ENCODE measurements around the gene CENPX. TPM values are rescaled to one million over a fixed set of nuclear protein-coding genes. Genes with fewer than 3 reads are reported as not detected.

The CENPX gene
- total RNA-seq, 1 donor from 2014 or later = 26.3 TPM

- H3K9me3 ChIP-seq (replicated peaks) = no peaks in the 10 kb centered on the region
- intact Hi-C loops (cut with micrococcal nuclease) = no loop called here
- no peak for DNase-seq
- H3K36me3 ChIP-seq = no peaks in the 10 kb centered on the region
- H3K4me1 ChIP-seq = peaks cover 46% of the 10 kb centered on the region
- no peak overlapping the region for H3K27ac ChIP-seq (replicated peaks)
- no peak overlapping the region for H3K4me3 ChIP-seq
- H3K27me3 ChIP-seq (ENCODE audit: low read depth) = no peaks in the 10 kb centered on the region
- TF ChIP-seq CTCF (IDR thresholded peaks at IDR 0.05; ENCODE audit: borderline replicate concordance) = no peak
Observed at GRCh38 chr17:82024859-82025258, 2.2 kb upstream of the CENPX start.

- Histone ChIP-seq H3K4me3 (peak overlapping the region; percentile 97), H3K4me1 (peaks cover 37% of the 10 kb centered on the region), H3K9me3 (replicated peaks) (no peaks in the 10 kb centered on the region), H3K36me3 (no peaks in the 10 kb centered on the region), H3K27ac (replicated peaks) (peak overlapping the region; percentile 71), H3K27me3 (ENCODE audit: low read depth) (no peaks in the 10 kb centered on the region)
- intact Hi-C loops (cut with micrococcal nuclease) = no loop called here
- TF ChIP-seq CTCF (IDR thresholded peaks at IDR 0.05; ENCODE audit: borderline replicate concordance) = no peak
- DNase-seq = no peak
Observed at GRCh38 chr17:82023447-82024241, 966 bp upstream of the CENPX start.

GRCh38 chr17:82022981-82023446 is 336 bp upstream of the CENPX start, which contains the start of gene LRRC45:
Gene LRRC45 (plus strand): TSS chr17:82023305. CDS start chr17:82023644, 339 bp downstream.
- no peak for TF ChIP-seq CTCF (IDR thresholded peaks at IDR 0.05; ENCODE audit: borderline replicate concordance)
- Histone ChIP-seq H3K9me3 (replicated peaks) (no peaks in the 10 kb centered on the region), H3K27ac (replicated peaks) (peak within 1 kb of the TSS; percentile 79), H3K36me3 (no peaks in the 10 kb centered on the region), H3K27me3 (ENCODE audit: low read depth) (no peaks in the 10 kb centered on the region), H3K4me3 (peak within 1 kb of the TSS; percentile 97), H3K4me1 (peaks cover 37% of the 10 kb centered on the region)
- peak; percentile 100 for DNase-seq
- intact Hi-C loops (cut with micrococcal nuclease) = no loop called here

GRCh38 chr17:82021900-82022309 is 773 bp downstream of the CENPX start:
- H3K36me3 ChIP-seq = no peaks in the 10 kb centered on the region
- H3K27me3 ChIP-seq (ENCODE audit: low read depth) = no peaks in the 10 kb centered on the region
- peaks cover 37% of the 10 kb centered on the region for H3K4me1 ChIP-seq
- peak overlapping the region; percentile 97 for H3K4me3 ChIP-seq
- DNase-seq = no peak
- peak overlapping the region; percentile 79 for H3K27ac ChIP-seq (replicated peaks)
- no peaks in the 10 kb centered on the region for H3K9me3 ChIP-seq (replicated peaks)
- no peak for TF ChIP-seq CTCF (IDR thresholded peaks at IDR 0.05; ENCODE audit: borderline replicate concordance)
- intact Hi-C loops (cut with micrococcal nuclease) = no loop called here

GRCh38 chr17:82021107-82021899 is 1.4 kb downstream of the CENPX start:
- Histone ChIP-seq H3K9me3 (replicated peaks) (no peaks in the 10 kb centered on the region), H3K27ac (replicated peaks) (no peak overlapping the region), H3K4me1 (peaks cover 37% of the 10 kb centered on the region), H3K27me3 (ENCODE audit: low read depth) (no peaks in the 10 kb centered on the region), H3K36me3 (no peaks in the 10 kb centered on the region), H3K4me3 (peak overlapping the region; percentile 97)
- intact Hi-C loops (cut with micrococcal nuclease) = no loop called here
- TF ChIP-seq CTCF (IDR thresholded peaks at IDR 0.05; ENCODE audit: borderline replicate concordance) = peak; percentile 73
- peak; percentile 72 for DNase-seq

Data from left ventricle myocardium inferior (tissue), 1 donor.